HepG2 (cell line): Measurements from ENCODE around the gene CHPF. TPM values are rescaled to one million over a fixed set of nuclear protein-coding genes. Genes with fewer than 3 reads are reported as not detected.

Experiments
- ADNP ChIP-seq: sonication (generic); formaldehyde crosslinking; IDR thresholded peaks from 2 replicates; pipeline ENCODE4 v1.4.0; 2020; ENCODE audit warnings: missing genetic modification reagents
- ELF3 ChIP-seq: IDR thresholded peaks from 2 replicates; pipeline ENCODE4 v1.6.1; 2016; ENCODE audit warnings: missing genetic modification reagents, missing compliant biosample characterization
- GZF1 ChIP-seq: sonication (generic); formaldehyde crosslinking; IDR thresholded peaks from 2 replicates; pipeline ENCODE4 v1.5.1; 2020; ENCODE audit warnings: mild to moderate bottlenecking, missing genetic modification reagents
- IKZF1 ChIP-seq: fragments of 450-650 bp; IDR thresholded peaks from 2 replicates; pipeline ENCODE4 v1.7.1; 2016
- IKZF4 ChIP-seq: sonication (generic); formaldehyde crosslinking; IDR thresholded peaks from 2 replicates; pipeline ENCODE4 v1.5.1; 2020; ENCODE audit warnings: borderline replicate concordance, mild to moderate bottlenecking, low read depth, missing genetic modification reagents; ENCODE audit errors: not compliant biosample characterization
- KDM5B ChIP-seq: sonication (generic); formaldehyde crosslinking; IDR thresholded peaks from 2 replicates; pipeline ENCODE4 v1.4.0; 2020; ENCODE audit warnings: missing genetic modification reagents, mild to moderate bottlenecking, borderline replicate concordance
- MAZ ChIP-seq, 2 experiments: sonication (generic) in 1 of 2; formaldehyde crosslinking in 1 of 2; IDR thresholded peaks; 2 replicates each; pipeline versions ENCODE4 v1.5.0 to v1.6.1; 2012 to 2020; ENCODE audit warnings: low read depth in 2 of 2, mild to moderate bottlenecking in 2 of 2, borderline replicate concordance in 1 of 2, improper control_type of control experiment in 1 of 2, low read length in 1 of 2, missing genetic modification reagents in 1 of 2, moderate library complexity in 1 of 2
- TRAFD1 ChIP-seq: sonication (generic); formaldehyde crosslinking; IDR thresholded peaks from 2 replicates; pipeline ENCODE4 v1.5.1; 2020; ENCODE audit warnings: missing genetic modification reagents, mild to moderate bottlenecking, borderline replicate concordance
- ZFP36L1 ChIP-seq: sonication (generic); formaldehyde crosslinking; IDR thresholded peaks from 2 replicates; pipeline ENCODE4 v1.8.0; 2022; ENCODE audit warnings: mild to moderate bottlenecking, missing genetic modification reagents, moderate library complexity
- ZFP91 ChIP-seq: sonication (generic); formaldehyde crosslinking; IDR thresholded peaks from 2 replicates; pipeline ENCODE4 v1.9.0; 2022; ENCODE audit warnings: missing genetic modification reagents, mild to moderate bottlenecking, borderline replicate concordance
- ZNF121 ChIP-seq: sonication (generic); formaldehyde crosslinking; IDR thresholded peaks from 2 replicates; pipeline ENCODE4 v1.5.0; 2020; ENCODE audit warnings: mild to moderate bottlenecking, missing genetic modification reagents
- ZNF274 ChIP-seq: sonication (generic); formaldehyde crosslinking; IDR thresholded peaks from 2 replicates; pipeline ENCODE4 v1.5.1; 2020; ENCODE audit warnings: mild to moderate bottlenecking, missing genetic modification reagents
- ZNF687 ChIP-seq: sonication (generic); formaldehyde crosslinking; IDR thresholded peaks from 2 replicates; pipeline ENCODE4 v1.5.1; 2020; ENCODE audit warnings: mild to moderate bottlenecking, missing genetic modification reagents, moderate library complexity
- ZNF709 ChIP-seq: sonication (generic); formaldehyde crosslinking; IDR thresholded peaks from 2 replicates; pipeline ENCODE4 v1.5.0; 2020; ENCODE audit warnings: mild to moderate bottlenecking, missing genetic modification reagents
- ZNF766 ChIP-seq: sonication (generic); formaldehyde crosslinking; IDR thresholded peaks from 2 replicates; pipeline ENCODE4 v1.5.0; 2020; ENCODE audit warnings: missing genetic modification reagents, borderline replicate concordance
- ZSCAN30 ChIP-seq: sonication (generic); formaldehyde crosslinking; IDR thresholded peaks from 2 replicates; pipeline ENCODE4 v1.5.0; 2020; ENCODE audit warnings: mild to moderate bottlenecking, missing genetic modification reagents
- polyA plus RNA-seq, 8 experiments: library from polyadenylated mRNA; depleted of rRNA in 3 of 8; stranded (reverse) in 7 of 8; unstranded in 1 of 8; fragments of >200 nt; fragmentation: Illumina TruSeq in 4 of 8; extraction: Trizol in 4 of 8; gene quantifications; 2 replicates each; pipeline versions ENCODE4 v1.2.1 to v1.2.3, GENCODE V29; 2011 to 2016; ENCODE audit warnings: low read depth in 4 of 8, missing spikeins in 1 of 8, mixed read lengths in 1 of 8; ENCODE audit not compliant: insufficient read depth in 1 of 8
- total RNA-seq, 5 experiments: library from RNA; depleted of rRNA; stranded (reverse); fragments of >200 nt; fragmentation: Illumina TruSeq; extraction: Trizol; gene quantifications; 2 replicates each; pipeline ENCODE4 v1.2.3, GENCODE V29; 2016; ENCODE audit warnings: low read depth in 1 of 5
- TF ChIP-seq, protein P1 (sequence below): sonication (generic); formaldehyde crosslinking; IDR thresholded peaks from 2 replicates; pipeline ENCODE4 v1.4.0; 2020; ENCODE audit warnings: missing genetic modification reagents

Gene CHPF
- total and polyA plus RNA-seq, 2 of the 13 experiments (the other 11 are each of a cell fraction or from before 2014, with no cell fraction given), result 79.6 to 111 TPM

GRCh38 chr2:219542931-219543595 is 546 bp downstream of the CHPF start (continued):
- no peak for TF ChIP-seq ZFP91
- TF ChIP-seq ZNF687 (CRISPR knock-in tag), result no peak
- TF ChIP-seq, protein P1, sequence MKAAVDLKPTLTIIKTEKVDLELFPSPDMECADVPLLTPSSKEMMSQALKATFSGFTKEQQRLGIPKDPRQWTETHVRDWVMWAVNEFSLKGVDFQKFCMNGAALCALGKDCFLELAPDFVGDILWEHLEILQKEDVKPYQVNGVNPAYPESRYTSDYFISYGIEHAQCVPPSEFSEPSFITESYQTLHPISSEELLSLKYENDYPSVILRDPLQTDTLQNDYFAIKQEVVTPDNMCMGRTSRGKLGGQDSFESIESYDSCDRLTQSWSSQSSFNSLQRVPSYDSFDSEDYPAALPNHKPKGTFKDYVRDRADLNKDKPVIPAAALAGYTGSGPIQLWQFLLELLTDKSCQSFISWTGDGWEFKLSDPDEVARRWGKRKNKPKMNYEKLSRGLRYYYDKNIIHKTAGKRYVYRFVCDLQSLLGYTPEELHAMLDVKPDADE, result no peak
- no peak for TF ChIP-seq IKZF1
- TF ChIP-seq ZNF274 (CRISPR knock-in tag), result no peak
- no peak for TF ChIP-seq MAZ (IDR thresholded peaks at IDR 0.05; ENCODE audit: borderline replicate concordance, low read depth, low read length)
- TF ChIP-seq MAZ (CRISPR knock-in tag; IDR thresholded peaks at IDR 0.05; ENCODE audit: low read depth), result no peak
- TF ChIP-seq ZNF766 (CRISPR knock-in tag), result no peak
- no peak for TF ChIP-seq ZNF709 (CRISPR knock-in tag)
- no peak for TF ChIP-seq ELF3 (CRISPR knock-in tag)
- TF ChIP-seq ZSCAN30 (CRISPR knock-in tag), result no peak
- no peak for TF ChIP-seq TRAFD1 (CRISPR knock-in tag)
- no peak for TF ChIP-seq GZF1 (CRISPR knock-in tag)
- no peak for TF ChIP-seq IKZF4 (CRISPR knock-in tag)
- TF ChIP-seq ZNF121 (CRISPR knock-in tag), result no peak
- TF ChIP-seq KDM5B, result no peak; the same call in 1 of the 2 replicates
- no peak for TF ChIP-seq ZFP36L1 (CRISPR knock-in tag)
- TF ChIP-seq ADNP, result no peak
